Neural cell (in vitro differentiated cells): Measurements from ENCODE around the gene BFSP1. TPM values are rescaled to one million over a fixed set of nuclear protein-coding genes. Genes with fewer than 3 reads are reported as not detected.

Source experiments
- H2AFZ ChIP-seq: fragments of 200-600, 300-800 bp; sonication (generic), shearing (Covaris generic); 2 replicates; pipeline ENCODE4 v1.6.0; 2014; ENCODE audit warnings: low read depth, mild to moderate bottlenecking, antibody characterized with exemption, low read length, moderate library complexity
- H3F3A ChIP-seq: fragments of 200-600 bp; shearing (Covaris generic); 2 replicates; pipeline ENCODE4 v1.6.1; 2016; ENCODE audit warnings: mild to moderate bottlenecking, moderate library complexity, mixed read lengths, antibody characterized with exemption, low read length; ENCODE audit not compliant: insufficient read depth, poor library complexity, severe bottlenecking
- H3K27ac ChIP-seq: fragments of 200-600, 300-800 bp; sonication (generic), shearing (Covaris generic); 2 replicates; pipeline ENCODE4 v1.5.1; 2014; ENCODE audit warnings: mild to moderate bottlenecking, low read length, moderate library complexity
- H3K27me3 ChIP-seq: fragments of 300-800, 200-600 bp; sonication (generic), shearing (Covaris generic); 2 replicates; pipeline ENCODE4 v1.6.0; 2014; ENCODE audit warnings: mild to moderate bottlenecking, low read depth, low read length, moderate library complexity; ENCODE audit not compliant: insufficient read depth
- H3K36me3 ChIP-seq: fragments of 300-800, 200-600 bp; sonication (generic), shearing (Covaris generic); 2 replicates; pipeline ENCODE4 v1.5.1; 2014; ENCODE audit warnings: mild to moderate bottlenecking, antibody characterized with exemption, low read length, moderate library complexity; ENCODE audit not compliant: insufficient read depth
- H3K4me2 ChIP-seq: fragments of 300-800, 200-600 bp; sonication (generic), shearing (Covaris generic); 2 replicates; pipeline ENCODE4 v1.6.0; 2014; ENCODE audit warnings: mild to moderate bottlenecking, low read length
- H3K4me3 ChIP-seq: fragments of 300-800, 200-600 bp; sonication (generic), shearing (Covaris generic); 2 replicates; pipeline ENCODE4 v1.5.1; 2014; ENCODE audit warnings: mild to moderate bottlenecking, low read length, moderate library complexity
- H3K79me2 ChIP-seq: fragments of 200-600 bp; shearing (Covaris generic); replicated peaks from 2 replicates; pipeline ENCODE4 v1.6.0; 2014; ENCODE audit warnings: mild to moderate bottlenecking, low read length, moderate library complexity; ENCODE audit not compliant: insufficient read depth
- H3K9ac ChIP-seq: fragments of 300-800, 200-600 bp; sonication (generic), shearing (Covaris generic); 2 replicates; pipeline ENCODE4 v1.6.1; 2016; ENCODE audit warnings: mild to moderate bottlenecking, low read length, mixed read lengths
- H3K9me2 ChIP-seq: fragments of 200-600 bp; shearing (Covaris generic); 2 replicates; pipeline ENCODE4 v1.6.1; 2016; ENCODE audit warnings: mild to moderate bottlenecking, low read length, mixed read lengths; ENCODE audit not compliant: insufficient read depth
- H3K9me3 ChIP-seq: fragments of 200-600, 300-800 bp; sonication (generic), shearing (Covaris generic); 2 replicates; pipeline ENCODE4 v1.6.1; 2016; ENCODE audit warnings: mild to moderate bottlenecking, mixed run types, low read length, moderate library complexity, mixed read lengths
- H4K20me1 ChIP-seq: fragments of 200-600 bp; shearing (Covaris generic); 2 replicates; pipeline ENCODE4 v1.6.1; 2016; ENCODE audit warnings: mild to moderate bottlenecking, mixed run types; ENCODE audit not compliant: insufficient read depth
- CTCF ChIP-seq: fragments of 450-650 bp; IDR thresholded peaks from 2 replicates; pipeline ENCODE4 v1.5.1; 2014; ENCODE audit warnings: antibody characterized with exemption, mild to moderate bottlenecking, moderate library complexity; ENCODE audit not compliant: poor library complexity, severe bottlenecking
- EP300 ChIP-seq: fragments of 450-650 bp; conservative IDR thresholded peaks from 2 replicates; pipeline ENCODE4 v1.6.1; 2014; ENCODE audit warnings: antibody characterized with exemption, mild to moderate bottlenecking, moderate library complexity; ENCODE audit not compliant: poor library complexity, severe bottlenecking
- EZH2 ChIP-seq: fragments of 200-600, 300-800 bp; shearing (Covaris generic), sonication (generic); IDR thresholded peaks from 2 replicates; pipeline ENCODE4 v1.6.1; 2014; ENCODE audit warnings: antibody characterized with exemption, low read length, borderline replicate concordance, mild to moderate bottlenecking; ENCODE audit not compliant: insufficient read depth, poor library complexity, severe bottlenecking
- MXI1 ChIP-seq: fragments of 450-650 bp; conservative IDR thresholded peaks from 2 replicates; pipeline ENCODE4 v1.6.1; 2014; ENCODE audit warnings: antibody characterized with exemption, mild to moderate bottlenecking; ENCODE audit not compliant: poor library complexity, severe bottlenecking
- POLR2AphosphoS5 ChIP-seq: IDR thresholded peaks from 2 replicates; pipeline ENCODE4 v1.6.1; 2012
- RAD21 ChIP-seq: fragments of 450-650 bp; conservative IDR thresholded peaks from 2 replicates; pipeline ENCODE4 v1.6.1; 2014; ENCODE audit warnings: antibody characterized with exemption, mild to moderate bottlenecking, moderate library complexity
- SMC3 ChIP-seq: fragments of 450-650 bp; conservative IDR thresholded peaks from 2 replicates; pipeline ENCODE4 v1.6.1; 2014; ENCODE audit warnings: antibody characterized with exemption, mild to moderate bottlenecking, moderate library complexity; ENCODE audit not compliant: poor library complexity
- TAF1 ChIP-seq: IDR thresholded peaks from 2 replicates; pipeline ENCODE4 v1.6.1; 2012; ENCODE audit warnings: low read depth
- polyA plus RNA-seq: library from polyadenylated mRNA; depleted of rRNA; stranded (reverse); fragments of >200 nt; gene quantifications from 2 replicates; pipeline ENCODE4 v1.2.3, GENCODE V29; 2014
- TF ChIP-seq, protein P1 (sequence below): IDR thresholded peaks from 2 replicates; pipeline ENCODE4 v1.6.1; 2012; ENCODE audit warnings: borderline replicate concordance

The BFSP1 gene
- polyA plus RNA-seq, 1 donor from 2014 or later: 1.3 TPM

GRCh38 chr20:17444091-17444490 is 87.1 kb downstream of the BFSP1 start:
- Histone ChIP-seq H3K4me2 (no peak overlapping the region), H3K36me3 (no peaks in the 10 kb centered on the region), H3K79me2 (no peaks in the 10 kb centered on the region), H3K27ac (no peak overlapping the region), H3K9me3 (no peaks in the 10 kb centered on the region), H3K4me3 (no peak overlapping the region), H3K9ac (no peak overlapping the region), H3K27me3 (no peaks in the 10 kb centered on the region), H3F3A (no peaks in the 10 kb centered on the region), H3K9me2 (no peaks in the 10 kb centered on the region), H4K20me1 (no peaks in the 10 kb centered on the region), H2AFZ (no peak overlapping the region)
- no peak for TF ChIP-seq CTCF
- TF ChIP-seq, protein P1, sequence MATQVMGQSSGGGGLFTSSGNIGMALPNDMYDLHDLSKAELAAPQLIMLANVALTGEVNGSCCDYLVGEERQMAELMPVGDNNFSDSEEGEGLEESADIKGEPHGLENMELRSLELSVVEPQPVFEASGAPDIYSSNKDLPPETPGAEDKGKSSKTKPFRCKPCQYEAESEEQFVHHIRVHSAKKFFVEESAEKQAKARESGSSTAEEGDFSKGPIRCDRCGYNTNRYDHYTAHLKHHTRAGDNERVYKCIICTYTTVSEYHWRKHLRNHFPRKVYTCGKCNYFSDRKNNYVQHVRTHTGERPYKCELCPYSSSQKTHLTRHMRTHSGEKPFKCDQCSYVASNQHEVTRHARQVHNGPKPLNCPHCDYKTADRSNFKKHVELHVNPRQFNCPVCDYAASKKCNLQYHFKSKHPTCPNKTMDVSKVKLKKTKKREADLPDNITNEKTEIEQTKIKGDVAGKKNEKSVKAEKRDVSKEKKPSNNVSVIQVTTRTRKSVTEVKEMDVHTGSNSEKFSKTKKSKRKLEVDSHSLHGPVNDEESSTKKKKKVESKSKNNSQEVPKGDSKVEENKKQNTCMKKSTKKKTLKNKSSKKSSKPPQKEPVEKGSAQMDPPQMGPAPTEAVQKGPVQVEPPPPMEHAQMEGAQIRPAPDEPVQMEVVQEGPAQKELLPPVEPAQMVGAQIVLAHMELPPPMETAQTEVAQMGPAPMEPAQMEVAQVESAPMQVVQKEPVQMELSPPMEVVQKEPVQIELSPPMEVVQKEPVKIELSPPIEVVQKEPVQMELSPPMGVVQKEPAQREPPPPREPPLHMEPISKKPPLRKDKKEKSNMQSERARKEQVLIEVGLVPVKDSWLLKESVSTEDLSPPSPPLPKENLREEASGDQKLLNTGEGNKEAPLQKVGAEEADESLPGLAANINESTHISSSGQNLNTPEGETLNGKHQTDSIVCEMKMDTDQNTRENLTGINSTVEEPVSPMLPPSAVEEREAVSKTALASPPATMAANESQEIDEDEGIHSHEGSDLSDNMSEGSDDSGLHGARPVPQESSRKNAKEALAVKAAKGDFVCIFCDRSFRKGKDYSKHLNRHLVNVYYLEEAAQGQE: no peak
- no peak for TF ChIP-seq TAF1
- no peak for TF ChIP-seq EP300
- no peak for TF ChIP-seq EZH2
- no peak for TF ChIP-seq POLR2AphosphoS5
- TF ChIP-seq RAD21: no peak
- TF ChIP-seq SMC3: no peak
- TF ChIP-seq MXI1: no peak

Other genes starting within 250 kb of the BFSP1 start
- gene DSTN, start 38.7 kb upstream of the BFSP1 start, polyA plus RNA-seq: 238 and 276 TPM in 2 replicates
- 2.2 and 5.2 TPM in 2 replicates for gene RRBP1, start 150.9 kb upstream of the BFSP1 start, polyA plus RNA-seq
- gene BANF2, start 168.6 kb upstream of the BFSP1 start, polyA plus RNA-seq: not detected in 2 replicates